NCI-H2081 (cell line): ENCODE results near the gene CCDC43.
A peak's percentile ranks its signal among the peaks of the same experiment; 100 is the strongest.
"Not testable (repeated sequence)": the region's sequence is repeated elsewhere in the genome, so short reads cannot be mapped to it uniquely, and the experiment has no call there.

ENCODE experiments used
- DNase-seq, 2 experiments: peaks; one replicate each; lab custom pipeline; 2025; lab: John Stamatoyannopoulos, UW

CCDC43 gene

DNA sequence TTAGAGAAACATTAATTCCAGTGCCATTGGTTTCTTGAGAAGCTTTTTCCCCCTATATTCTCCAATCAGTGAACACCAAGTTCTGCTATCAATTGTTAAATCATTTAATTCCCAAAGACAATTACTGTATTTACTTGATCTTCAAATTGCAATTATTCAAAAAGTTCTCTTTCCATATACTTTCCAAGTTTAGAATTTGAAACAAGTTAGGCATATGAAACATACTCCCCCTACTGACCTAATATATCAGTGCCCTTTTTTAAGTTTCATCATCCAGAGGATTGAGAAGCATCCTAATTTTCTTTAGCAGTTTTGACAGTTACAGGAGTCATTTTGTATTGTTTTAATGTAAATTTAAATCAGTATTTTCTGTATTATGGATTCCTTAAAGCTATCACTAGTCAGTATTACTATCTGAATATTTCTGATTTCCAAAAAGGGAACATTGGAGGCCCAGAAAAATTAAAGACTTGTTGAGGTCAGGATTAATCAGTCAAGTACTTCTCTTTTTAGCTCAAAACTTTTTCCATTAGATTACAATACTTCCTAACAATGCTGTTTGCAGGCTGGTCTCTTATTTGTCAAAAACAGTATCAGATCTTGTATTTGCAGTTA lies 17.0 kb downstream of the CCDC43 start:
- no peak for DNase-seq

DNA sequence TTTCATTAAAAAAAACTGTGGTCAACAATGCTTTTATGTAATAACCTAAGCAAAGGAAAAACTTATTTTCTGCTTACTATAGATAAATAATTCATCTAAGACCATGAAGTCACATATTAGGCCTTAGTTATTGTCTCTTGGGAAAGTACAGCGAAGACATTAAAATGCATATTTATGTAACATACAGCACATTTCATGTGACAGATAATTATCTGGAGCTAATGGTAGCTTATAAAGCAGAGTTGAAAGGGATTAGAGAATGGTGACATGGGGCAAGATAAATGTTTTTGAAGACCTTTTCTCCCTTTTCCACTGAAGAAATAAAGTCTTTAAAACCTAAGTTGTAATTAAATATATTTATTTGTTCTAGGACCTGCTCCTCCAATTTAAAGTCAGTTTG lies 23.6 kb downstream of the CCDC43 start:
- no peak for DNase-seq

GRCh38 chr17:44664867-44665266 lies 24.7 kb downstream of the CCDC43 start:
- no peak for DNase-seq

GRCh38 chr17:44663095-44663494 lies 26.5 kb downstream of the CCDC43 start:
- no peak for DNase-seq

- no peak for DNase-seq
Observed at GRCh38 chr17:44661835-44662234, 27.7 kb downstream of the CCDC43 start.

DNA sequence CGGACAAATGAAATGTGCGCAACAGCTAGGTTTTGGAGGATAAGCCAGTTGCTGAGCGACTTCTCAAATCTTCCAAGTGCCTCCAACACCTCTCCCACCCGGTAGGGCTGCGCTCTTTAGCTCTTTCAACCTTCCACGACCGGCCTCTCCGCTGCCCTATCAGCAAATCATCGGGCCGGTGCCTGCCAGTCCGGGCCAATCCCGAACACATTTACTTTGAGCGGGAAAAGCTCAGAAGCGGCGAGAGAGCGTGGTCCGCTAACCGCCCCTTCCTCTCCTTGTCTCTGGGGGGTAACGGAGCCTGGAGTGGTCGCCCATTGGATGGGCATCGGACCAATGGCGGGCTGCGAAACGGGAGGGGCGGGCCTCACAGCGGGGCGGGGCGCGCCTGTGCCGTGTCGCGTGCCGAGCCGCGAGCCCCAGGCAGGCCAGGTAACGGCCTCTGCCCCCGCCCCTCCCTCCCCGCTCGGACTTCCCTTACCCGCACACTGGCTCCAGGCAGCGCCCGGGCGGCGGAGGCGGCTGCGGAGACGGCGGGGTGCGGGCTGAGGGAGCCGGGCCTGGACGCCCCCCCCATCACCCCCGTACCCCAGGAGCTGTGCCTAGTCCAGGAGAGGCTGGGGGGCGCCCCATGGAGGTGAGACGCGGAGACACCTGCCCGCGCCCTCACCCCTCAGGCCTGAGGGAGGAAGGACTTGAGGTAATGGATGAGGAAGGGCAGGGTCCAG lies 33.4 kb downstream of the CCDC43 start, which contains the start of gene MEIOC:
Gene MEIOC (plus strand): TSS at position 486 of the 728 bp plus-strand sequence. CDS start 146 bp downstream, at position 632.
- DNase-seq, result peak; percentile 70 to 78

DNA sequence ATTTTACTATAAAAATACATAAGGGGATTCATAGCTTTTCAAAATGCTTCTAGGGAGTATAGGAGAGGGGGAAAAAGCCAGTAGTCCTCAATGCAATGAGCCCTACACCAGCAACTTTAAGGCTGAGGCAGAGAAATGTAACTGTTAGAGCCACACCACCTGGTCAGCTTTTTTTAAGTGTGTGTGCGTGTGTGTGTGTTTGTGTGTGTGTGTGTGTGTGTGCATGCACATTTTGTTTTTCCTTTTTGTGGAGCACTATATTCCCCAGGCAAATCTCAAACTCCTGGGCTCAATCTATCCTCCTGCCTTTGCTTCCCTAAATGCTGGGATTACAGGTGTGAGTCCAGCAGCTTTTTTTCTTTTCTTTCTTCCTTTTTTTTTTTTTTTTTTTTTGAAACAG lies 35.6 kb downstream of the CCDC43 start:
- no peak for DNase-seq

DNA sequence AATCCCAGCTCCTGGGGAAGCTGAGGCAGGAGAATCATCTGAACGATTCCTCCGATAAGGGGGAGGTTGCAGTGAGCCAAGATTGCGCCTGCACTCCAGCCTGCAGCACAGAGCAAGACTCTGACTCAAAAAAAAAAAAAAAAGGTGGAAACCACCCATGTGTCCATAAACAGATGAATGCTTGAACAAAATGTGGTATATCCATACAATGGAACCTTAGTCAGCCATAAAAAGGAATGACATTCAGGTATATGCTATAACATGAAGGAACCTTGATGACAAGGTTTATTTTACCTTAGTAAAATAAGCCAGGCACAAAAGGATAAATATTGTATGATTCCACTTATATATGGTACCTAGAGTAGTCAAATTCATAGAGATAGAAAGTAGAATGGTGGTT lies 36.2 kb downstream of the CCDC43 start:
- no peak for DNase-seq

DNA sequence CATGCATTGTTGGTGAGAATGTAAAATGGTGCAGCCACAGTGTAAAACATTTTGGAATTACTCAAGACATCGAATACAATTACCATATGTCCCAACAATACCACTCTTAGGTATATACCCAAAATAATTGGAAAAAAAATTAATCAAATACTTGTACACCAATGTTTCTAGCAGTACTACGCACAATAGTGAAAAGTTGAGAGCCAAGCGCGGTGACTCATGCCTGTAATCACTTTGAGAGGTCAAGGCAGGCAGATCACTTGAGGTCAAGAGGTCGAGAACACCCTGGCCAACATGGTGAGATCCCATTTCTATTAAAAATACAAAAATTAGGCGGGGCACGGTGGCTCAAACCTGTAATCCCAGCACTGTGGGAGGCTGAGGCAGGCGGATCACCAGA lies 36.8 kb downstream of the CCDC43 start:
- no peak for DNase-seq

- no peak for DNase-seq
Observed at GRCh38 chr17:44651228-44651627, 38.3 kb downstream of the CCDC43 start.

- no peak for DNase-seq
Observed at GRCh38 chr17:44648963-44649362, 40.6 kb downstream of the CCDC43 start.

GRCh38 chr17:44647736-44648135 lies 41.8 kb downstream of the CCDC43 start:
- DNase-seq, result no peak

- DNase-seq, result no peak
Observed at GRCh38 chr17:44646280-44646679, 43.3 kb downstream of the CCDC43 start.

DNA sequence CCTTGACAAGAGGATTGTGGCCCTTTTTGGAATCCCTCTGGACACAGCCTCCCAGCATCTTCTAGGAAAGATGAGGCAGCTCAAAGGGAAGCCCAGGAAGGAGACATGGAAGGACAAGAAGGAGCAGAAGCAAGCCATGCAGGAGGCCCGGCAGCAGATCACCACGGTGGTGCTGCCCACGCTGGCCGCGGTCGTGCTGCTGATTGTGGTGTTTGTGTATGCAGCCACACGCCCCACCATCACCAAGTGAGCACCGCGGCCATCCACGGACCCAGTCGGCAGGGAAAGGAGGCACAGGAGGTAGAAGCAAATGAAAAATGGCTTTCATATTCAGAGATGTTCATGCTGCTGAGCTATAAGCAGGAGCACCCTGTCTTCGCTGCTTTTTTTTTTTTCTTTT lies 44.2 kb downstream of the CCDC43 start:
- DNase-seq, result no peak

DNA sequence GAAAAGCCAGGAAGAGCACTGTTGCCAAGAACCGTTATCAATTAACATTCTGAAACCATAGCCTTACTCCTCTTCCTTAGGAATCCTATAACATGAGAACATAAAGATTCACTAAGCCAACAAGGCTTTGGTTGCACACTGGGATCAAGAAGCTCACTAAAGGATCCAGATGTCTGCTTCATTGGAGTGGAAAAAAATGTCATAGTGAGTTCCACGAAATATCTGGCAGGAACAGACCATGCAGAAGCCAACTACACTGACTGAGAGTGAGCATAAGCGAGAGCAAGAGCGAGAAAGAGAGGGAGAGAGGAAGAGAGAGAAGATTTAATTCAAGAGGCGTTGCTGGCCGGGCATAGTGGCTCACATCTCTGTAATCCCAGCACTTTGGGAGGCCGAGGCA lies 46.7 kb downstream of the CCDC43 start:
- DNase-seq, result no peak

- no peak for DNase-seq
Observed at GRCh38 chr17:44637066-44637465, 52.5 kb downstream of the CCDC43 start.

GRCh38 chr17:44636562-44636961 lies 53.0 kb downstream of the CCDC43 start:
- DNase-seq, result peak; percentile 59 to 79

- not testable (repeated sequence) for DNase-seq
Observed at GRCh38 chr17:44634401-44634800, 55.2 kb downstream of the CCDC43 start.

DNA sequence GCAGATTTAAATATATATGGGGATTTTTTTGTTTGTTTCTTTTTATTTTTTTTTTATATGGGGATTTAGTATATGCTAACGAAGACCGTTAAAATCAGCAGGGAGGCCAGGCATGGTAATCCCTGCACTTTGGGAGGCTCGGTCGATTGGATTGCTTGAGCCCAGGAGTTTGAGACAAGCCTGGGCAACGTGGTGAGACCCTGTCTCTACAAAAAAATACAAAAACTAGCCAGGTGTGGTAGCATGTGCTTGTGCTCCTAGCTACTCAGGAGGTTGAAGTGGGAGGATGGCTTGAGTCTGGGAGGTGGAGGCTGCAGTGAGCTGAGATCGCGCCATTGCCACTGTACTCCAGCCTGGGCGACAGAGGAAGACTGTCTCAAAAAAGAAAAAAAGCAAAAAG lies 55.6 kb downstream of the CCDC43 start:
- DNase-seq, result no peak

DNA sequence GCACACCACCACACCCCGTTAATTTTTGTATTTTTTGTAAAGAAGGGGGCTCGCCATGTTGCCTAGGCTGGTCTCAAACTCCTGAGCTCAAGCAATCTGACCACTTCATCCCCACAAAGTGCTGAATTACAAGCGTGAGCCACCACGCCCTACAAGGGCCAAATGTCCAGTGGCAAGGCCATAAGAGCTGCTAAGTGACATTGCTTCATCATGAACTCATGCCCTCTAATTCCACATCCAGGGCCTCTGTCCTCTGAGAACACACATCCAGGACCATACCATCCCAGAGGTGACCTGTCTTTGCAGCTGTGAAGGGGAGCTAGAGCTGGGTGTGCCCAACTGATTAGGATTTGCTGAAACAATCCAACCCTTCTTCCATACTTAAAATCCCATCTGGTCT lies 58.9 kb downstream of the CCDC43 start:
- no peak for DNase-seq

GRCh38 chr17:44629314-44629713 lies 60.3 kb downstream of the CCDC43 start:
- no peak for DNase-seq

DNA sequence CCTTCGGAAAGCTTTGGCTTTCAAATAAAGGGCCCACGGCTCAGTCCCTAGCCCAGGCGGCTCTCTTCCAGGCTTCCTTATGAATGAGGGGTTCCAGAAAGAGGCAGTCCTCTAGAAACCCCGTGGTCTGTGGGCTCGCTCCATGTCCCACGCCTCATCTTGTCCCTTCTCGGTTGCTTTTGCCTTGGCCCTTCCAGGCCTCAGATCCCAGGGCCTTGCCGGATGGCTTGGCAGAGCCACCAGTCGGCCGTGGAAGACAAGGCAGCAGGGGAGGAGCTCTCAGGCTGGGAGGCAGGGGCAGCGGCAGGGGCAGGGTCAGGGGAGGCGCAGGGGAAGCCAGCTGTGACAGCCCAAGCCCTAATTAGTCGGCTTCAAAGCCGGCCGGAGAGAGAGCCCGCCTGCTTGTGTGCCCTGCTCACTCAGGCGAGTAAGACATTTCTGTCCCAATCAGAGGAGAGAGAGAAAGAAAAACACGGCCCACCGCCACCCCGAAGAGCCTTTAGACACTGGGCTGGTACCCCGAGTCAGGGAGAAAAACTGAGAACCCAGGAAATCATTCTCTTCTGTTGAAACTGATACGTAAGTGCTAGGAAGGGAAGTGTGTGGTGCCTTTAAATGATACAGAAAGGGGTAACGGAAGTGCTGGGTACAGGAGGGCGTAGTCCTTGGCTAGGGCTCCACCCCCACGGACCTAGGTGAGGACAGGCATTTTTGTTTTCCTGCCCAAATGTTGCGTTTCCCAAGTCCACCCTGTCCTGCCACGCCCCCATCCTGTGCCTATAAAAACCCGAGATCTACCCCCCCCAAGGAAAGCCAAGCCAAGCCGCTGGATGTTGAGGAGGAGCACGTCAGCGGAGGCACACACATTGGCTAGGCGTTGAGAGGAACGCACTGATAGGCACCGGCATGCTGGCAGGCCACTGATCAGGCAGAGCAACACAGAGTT lies 61.1 kb downstream of the CCDC43 start:
- peak; percentile 63 to 74 for DNase-seq
